Measurements from ENCODE around the gene MCF2L2.
A peak's percentile ranks its signal among the peaks of the same experiment; 100 is the strongest.

MCF2L2 gene

DNA sequence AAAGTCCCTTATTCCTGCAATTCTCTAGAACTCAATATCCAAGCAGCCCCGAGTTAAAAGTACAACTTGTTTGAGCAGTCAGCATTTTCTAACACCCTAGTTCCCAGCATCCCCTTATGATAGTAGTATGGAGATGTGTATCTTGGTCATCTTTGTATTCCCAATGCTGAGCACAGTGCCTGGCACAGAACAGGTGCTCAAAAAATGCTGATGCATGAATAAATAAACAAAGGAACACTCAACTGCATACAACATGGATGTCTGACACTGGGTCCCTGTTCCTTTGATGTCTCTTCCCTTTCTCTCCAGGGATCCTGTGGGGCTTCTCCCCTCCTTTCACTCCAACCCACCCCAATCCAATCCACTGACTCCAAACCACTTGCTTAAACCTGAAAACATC lies 199.2 kb downstream of the MCF2L2 start:
- no peak for DNase-seq

DNA sequence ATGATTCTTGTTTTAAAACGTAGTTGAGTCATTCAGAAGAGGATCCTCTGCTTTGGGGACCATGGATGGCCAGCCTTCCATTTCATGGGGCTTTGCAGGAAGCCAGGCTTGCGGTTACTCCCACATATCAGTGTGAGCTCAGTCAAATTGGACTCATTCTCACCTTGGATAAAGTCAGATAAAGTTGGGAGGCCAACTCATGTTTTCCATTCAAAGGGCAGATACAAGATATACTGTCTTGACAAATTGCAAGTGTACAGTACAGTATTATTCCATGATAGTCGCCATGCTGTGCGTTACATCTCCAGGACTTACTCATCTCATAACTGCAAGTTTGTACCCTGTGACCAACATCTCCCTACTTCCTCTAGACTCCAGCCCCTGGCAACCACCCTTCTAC lies 200.8 kb downstream of the MCF2L2 start:
- no peak for DNase-seq

DNA sequence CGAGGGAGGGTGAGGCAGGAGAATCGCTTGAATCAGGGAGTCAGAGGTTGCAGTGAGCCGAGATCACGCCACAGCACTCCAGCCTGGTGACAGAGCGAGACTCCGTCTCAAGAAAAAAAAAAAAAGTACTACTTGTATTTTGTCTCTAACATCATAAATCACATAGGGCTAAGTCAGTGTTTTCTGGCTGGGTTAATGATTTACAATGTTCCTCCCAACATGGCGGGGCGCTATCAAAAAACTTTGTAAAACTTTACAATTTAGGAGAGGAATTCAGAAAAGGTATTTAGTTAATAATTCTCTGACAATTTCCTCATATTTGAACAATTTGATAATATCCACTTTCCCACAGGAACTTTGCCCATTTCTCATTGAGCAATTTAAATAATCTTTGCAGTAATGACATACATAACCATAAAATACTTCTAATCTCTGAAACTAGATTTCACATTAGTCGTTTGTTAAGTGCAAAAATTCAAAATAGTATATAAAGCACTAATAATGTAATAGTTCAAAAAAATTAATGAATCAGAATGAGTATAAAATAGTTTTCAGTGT lies 202.0 kb downstream of the MCF2L2 start:
- DNase-seq: no peak

DNA sequence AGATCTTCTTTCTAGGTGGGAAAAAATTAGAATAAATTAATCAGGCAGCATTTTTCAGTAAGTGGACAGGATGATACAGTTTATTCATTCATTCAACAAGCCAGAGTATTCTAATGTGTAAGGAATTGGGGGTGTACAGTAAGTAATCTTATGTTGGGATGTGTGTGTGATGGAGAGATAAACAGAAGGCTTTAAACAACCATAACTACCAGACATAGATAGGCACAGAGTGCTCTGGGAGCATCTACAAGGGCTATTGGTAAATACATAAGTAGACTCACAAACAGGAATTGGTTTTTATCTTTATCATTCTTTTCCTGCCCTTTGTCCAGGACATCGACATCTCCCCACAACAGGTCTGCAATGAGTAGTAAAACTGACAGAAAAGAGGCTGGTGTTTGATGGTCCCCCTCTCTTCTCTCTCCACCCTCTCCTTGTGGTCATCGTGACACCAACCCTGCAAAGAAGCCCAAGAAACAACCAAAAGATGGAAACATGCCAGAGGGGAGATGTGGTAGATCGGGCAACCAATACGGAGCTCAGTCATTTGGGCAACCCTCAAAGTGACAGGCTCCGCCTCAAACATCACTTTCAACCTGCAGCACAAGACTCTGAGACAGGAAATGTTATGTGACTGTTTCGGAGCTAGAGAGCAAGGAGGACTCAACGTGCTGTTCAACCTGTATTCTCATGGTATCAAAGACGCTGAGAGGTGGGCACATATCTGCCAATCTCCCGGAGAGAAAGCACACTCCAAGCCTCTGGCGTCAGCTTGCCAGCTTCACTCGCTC lies 204.0 kb downstream of the MCF2L2 start:
- no peak for DNase-seq

DNA sequence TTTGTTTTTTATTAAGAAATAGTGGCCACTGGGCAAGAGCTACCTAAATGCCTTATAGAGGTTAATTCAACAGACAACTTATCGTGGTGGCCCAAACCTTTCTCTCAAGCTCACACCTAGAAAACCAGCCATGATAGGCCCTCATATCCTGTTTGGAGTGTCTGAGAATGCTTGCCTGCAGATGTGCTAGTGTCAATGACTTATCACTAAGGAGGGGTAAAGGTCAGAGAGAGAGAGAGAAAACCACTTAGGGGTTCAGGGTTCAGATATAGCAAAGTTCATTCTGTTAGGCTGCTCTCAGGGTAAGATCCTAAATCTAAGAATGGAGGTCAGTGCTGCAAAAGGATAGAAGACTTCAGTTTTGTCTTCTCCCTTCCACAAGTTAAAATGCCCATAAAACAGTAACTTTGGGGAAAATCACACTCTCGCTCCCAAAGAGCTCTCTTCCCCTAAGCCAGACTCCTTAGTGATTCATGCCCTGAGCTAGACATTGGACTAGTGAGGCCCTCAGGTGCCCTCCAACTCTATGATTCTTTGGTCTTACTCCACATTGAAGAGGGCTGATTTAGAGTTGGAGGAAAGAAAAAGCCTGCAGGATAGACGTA lies 205.7 kb downstream of the MCF2L2 start:
- DNase-seq: no peak

DNA sequence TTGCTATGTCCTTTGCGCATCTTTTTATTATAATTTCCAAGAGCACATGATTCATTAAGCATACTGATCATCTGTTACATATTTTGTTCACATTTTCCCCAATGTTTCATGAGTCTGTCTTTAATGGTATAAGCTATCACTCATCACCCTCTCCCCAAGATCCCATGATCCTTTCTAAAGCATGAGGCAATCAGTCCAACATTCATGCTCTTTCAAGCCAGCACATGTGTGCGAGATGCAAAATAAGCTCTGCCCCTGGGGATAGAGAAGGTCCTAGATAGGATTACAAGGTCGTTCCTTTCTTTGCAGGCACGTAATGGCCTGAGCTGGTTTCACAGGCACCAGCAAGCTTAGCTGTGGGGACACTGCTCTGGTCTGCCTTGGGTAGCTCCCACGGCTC lies 207.6 kb downstream of the MCF2L2 start:
- DNase-seq: no peak

DNA sequence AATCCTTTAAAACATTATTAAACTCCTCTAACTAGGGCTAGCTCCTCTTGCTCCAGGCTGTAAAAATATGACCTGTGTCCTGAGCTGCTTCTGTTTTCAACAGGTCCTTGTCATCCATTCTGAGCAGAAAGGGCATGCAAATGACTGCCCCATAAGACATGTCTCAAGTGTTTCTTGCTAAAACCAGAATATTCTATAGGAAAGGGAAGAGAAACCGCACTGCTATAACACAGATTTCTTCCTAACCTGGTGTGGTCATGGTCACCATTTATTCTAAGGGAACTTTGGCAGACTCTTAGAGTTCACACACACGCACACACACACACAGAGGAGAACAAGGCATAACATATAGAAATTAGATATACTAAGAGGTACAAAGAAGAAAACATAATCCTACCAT lies 209.6 kb downstream of the MCF2L2 start:
- DNase-seq: peak; percentile 71 to 84

DNA sequence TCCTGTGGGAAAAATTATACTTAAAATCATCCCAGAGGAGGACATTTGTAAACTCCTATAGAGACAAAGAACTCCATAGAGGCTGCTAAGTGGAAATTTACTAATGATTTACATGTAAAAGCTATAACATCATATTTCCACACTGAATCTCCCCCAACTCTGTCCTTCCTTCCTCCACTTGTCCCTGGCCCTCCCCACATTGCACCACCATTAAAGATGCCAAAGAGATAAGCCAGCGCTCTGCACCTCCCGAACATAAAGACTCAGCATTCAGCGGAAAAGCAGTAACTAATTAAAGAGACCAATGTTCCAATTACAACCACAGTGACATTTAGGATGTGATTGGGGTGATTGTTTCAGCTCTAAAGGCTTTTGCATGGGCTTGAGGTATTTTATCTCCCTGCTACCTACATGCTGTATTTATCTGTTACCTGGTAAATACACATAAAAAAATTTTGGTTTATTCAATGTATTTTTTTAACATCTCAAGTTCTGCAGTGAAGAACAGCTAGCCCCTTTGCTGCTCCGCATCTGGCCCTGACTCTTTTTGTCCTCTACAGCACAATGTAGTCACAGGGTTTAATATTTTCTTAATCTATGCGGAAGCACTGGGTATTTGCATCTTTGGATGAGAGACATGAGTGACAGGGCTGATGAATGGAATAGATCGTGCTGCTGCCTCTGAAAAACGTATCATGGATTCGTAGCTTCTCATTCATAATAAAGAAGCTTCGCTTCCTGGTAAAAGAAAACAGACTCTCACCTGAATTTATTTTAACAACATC lies 210.7 kb downstream of the MCF2L2 start:
- DNase-seq: no peak

DNA sequence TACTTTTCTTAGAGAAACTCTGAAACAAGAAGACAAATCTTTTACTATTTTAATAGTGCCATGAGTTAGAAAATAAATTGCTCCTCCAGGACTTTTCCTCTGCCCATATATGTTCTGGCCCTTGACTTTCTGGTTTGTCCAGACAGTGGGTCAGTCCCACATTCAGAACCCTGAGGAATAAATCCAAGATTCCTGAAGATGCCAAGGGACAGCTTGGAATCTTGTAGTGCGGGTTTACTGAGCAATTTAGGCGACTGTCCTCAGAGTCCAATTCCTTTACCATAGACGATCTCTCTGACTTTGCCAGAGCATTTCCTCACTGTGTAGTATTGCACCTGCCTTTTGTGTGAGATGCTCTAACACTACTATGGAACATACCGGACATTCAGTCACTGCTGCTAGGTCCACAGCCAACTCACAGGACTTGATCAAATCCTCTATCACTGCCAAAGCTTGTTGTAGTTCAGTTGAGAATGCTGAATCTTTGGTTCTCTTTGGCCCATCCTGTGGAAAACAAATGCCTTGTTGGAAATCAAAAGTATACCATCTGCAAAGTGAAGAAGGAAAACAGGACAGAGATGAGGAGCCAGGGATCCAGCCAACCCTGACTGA lies 212.7 kb downstream of the MCF2L2 start:
- no peak for DNase-seq

DNA sequence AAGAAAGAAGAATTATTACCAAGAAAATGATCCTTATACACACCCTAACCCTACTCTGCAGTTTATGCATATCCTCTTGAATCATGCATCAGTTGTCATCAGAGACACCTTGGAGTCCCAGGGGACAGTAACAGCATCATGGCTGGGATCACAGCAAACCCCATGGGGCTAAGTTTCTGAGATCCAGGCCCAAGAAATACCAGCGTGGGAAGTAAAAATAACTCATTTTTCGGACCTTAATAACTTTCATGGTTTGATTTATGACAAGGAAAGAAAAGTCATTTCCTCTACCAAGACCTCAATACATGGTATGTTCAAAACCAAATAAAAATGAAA lies 214.2 kb downstream of the MCF2L2 start:
- no peak for DNase-seq

DNA sequence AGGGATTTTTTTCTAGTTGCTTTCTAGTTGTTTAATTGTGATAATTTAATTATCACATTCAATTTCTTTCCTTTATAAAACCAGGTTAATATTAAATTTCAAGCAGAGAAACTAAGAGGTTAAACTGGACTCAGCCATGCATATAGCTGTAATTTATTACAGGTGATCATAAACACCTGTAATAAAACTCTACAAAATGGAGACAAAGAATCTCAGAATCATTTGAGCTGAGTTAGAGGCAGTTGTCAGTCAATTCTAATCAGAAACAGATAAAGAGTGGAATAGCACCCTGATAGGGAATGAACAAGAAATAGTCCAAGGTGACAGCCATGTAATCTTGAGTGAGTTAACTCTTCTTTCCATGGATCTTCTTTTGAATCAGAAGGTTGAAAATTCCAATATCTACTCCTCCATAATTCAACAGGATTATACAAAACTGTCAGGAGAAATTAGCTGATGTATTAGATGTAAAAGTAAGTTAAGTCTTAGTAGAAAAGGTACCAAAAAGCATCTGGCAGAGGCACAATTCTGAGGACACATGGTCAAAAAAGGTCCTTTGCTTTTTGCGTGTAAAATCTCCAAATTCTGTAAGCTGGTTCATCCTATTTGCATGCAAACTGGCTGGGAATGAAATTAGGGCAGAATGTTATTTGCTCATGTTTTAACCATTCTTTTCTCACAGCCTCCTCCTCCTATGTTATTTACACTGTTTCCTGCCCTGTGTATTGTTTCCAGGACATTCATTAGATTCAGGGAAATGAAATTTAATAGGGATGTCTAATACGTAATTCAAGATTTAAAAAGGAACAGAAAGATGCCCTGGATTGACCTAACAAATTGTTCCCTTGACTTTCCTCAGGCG lies 214.8 kb downstream of the MCF2L2 start:
- no peak for DNase-seq

DNA sequence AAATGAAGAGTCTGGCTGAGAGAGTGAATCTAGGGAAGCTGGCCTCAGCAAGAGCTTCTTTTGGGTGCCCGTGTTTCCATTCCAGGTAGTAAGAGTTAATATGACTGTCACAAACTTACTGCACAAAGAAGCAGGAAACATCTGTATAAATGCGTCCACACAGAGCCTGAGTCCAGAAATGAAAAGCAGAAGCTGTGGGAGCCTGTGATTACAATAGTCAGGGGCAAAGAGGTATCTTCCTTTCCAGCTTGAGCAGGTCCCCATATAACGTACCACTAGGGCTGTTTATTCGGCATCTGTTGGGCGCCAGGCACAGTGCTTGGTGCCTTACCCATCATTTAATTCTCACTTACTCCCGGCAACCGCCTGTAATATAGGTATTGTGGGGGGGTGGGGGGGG lies 215.9 kb downstream of the MCF2L2 start:
- peak; percentile 58 to 72 for DNase-seq

DNA sequence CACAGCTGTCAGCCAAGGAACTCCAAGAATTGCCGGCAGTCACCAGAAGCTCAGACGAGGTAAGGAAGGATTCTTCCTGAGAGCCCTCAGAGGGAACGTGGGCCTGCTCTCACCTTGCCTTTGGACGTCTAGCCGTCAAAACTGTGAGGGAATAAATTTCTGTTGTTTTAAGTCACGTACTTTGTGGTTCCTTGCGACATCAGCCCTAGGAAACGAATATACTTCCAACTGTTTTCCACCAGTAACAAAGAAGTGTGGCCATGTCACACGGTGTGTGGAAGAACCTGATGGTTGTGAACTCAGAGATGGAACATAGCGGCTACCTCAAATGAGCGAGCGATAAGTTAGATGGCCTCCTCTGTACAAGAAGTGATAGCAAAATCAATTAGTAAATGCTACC lies 216.3 kb downstream of the MCF2L2 start:
- no peak for DNase-seq

DNA sequence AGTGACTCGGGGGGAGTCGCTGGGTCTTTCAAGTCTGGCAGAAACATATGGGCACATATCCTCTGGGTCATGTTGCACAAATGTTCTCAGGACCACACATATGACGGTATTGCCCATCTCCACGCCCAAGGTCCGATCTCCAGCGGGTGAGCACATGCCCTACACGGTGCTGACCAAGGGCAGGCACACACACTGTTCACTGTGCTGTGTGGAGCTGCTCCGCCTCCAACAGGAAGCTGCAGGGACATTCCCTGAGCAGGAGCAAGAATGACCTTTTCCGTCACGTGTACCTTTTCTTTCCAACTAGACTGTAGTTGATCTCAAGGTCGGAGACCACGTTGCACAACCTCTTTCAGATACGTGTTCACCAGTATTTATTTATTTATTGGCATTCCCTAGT lies 217.1 kb downstream of the MCF2L2 start:
- peak in 1 of 2 donors; percentile 10 for DNase-seq

DNA sequence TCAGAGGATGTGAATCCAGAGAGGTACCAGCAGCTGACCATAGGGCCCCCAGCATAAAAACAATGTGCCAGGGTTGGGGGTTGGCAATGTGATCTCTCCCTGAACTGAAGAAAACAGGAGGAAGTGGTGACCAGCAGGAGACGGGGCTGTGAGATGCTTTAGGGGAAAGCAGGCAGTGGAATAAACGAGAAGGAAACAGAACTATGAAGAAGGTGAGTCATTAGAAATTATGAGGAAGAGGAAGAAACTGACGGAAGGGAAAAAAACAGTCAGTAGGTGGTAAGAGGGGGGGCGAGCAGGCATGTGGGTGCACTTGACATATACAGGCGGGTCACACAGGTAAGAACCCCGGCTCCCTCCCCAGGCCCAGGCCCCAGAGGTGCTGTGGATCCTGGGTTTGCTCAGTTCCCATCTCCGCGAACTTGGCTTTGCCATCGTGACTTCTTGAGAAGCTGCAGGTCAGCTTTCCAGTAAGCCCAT lies 217.5 kb downstream of the MCF2L2 start:
- DNase-seq: peak; percentile 64 to 83

DNA sequence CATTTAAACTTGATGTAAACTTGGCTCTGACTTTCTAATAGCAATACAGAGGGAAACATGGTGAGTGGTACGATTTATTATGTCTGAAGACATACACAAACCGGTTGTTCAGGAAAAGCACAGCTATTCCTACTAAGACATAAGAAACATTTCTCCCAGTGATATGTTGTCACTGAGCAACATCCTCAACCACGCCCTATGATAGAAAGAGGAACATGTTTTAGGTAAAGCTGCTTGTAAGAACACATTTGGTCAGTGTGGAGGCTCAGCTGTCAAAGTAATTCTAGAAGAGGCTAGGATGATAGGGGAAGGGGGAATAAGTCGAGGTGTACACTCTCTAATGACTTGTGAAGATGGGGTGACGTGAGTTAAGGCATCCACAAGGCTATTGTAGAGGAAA lies 218.1 kb downstream of the MCF2L2 start:
- peak; percentile 51 to 69 for DNase-seq

DNA sequence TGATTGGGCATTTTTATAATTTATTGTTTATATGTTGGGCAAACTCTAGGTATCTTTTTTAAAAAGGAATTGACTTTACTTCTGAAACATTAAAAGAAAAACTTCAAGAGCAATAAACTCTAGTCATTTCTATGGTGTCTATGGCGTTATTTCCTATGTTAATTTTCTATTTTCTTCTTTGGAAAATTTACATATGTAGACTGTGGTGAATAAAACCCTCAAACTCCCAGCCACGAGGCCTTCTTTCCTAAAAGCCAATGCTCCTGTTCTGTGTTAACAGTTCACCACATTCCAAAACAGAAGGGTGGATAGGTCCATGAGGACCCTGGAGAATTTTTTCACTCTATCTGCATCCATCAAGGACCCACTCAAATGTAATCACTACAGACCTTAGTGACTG lies 219.6 kb downstream of the MCF2L2 start:
- DNase-seq: no peak

DNA sequence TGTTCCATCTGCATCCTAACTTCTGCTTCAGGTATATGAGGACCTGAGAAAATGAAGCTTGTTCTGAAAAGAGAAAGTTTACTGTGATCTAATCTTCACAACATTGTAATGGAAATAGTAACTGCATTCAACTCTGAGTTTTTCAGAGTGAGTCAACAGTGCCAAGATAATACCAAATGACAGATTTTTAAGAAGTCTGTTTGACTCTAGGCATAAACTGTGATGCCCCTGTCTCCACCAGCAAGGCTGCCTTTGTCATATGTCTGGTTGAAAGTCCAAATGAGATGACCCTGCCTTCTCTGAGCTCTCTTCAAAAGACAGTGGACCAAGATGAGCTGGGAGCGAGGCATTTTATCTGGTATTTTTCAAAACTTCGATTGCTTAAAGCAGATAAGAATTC lies 220.2 kb downstream of the MCF2L2 start:
- DNase-seq: no peak

DNA sequence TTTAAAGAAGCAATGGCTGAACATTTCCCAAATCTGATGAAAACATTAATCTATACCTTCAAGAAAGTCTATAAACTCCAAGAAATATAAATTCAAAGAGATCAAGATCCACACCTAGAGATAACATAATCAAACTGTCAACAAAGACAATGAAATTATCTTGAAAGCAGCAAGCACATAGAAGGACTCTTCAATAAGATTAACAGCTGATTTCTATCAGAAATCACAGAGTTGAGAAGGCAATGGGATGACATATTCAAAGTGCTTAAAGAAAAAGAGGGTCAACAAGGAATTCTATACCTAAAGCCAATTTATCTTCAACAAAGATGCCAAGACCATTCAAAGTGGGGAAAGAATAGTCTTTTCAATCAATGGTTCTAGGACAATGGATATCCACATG lies 224.7 kb downstream of the MCF2L2 start:
- no peak for DNase-seq

DNA sequence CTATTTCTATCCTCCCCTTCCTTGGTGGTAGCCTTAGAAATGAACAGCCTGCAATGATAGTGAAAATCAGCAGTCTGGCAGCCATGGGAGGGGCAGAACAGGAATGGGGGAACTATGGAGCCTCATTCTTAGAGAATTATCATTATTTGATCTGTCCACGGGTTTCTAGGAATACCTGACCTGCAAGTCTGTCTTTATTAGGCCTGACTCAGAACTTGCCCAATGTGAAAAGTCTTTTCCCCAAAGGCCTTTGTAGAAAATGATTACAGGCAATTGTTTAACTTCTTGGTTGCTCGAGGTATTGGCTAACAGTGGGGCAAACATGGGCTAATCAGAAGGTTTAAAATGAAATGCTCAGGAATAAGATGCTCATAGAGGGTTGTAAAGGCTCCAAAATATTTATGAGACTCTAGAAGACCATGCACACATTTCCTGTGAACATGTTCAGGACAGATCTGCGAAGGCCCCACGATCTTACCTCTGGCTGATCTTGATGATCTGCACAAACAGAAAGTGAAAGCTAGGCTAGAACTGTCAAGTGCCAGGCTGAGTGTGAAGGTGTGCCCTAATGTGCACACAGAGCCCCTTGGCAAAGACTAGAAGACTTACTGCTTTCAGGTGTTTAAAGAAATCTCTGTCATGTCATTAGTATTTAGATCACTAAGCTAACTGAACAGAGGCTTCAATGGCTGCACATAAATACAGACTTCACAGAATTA lies 226.3 kb downstream of the MCF2L2 start:
- DNase-seq: no peak

DNA sequence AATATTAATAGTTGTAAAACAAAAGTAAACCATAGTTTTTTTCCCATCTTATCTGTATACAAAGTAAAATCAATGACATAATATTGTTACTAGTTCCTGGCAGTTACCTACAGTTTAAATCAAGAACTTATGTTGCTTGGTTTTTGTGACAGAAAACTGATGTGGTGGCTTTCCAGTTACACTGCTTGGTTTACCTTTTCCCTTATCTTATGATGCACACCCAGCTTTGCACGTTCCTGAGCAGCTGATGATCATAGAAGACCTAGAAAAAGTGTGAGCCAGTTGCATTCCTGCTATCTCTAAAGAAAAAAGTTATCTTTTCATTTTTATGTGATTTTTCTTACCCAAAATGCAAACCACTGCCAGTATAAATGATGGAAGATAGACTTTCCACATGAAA lies 229.5 kb downstream of the MCF2L2 start:
- no peak for DNase-seq

All from inflammatory macrophage (primary cell).